Measurements from ENCODE around the gene DPP9.
A peak's percentile ranks its signal among the peaks of the same experiment; 100 is the strongest.

The DPP9 gene

GRCh38 chr19:4707956-4708650, 15.5 kb downstream of the DPP9 start:
- DNase-seq = no peak

DNA sequence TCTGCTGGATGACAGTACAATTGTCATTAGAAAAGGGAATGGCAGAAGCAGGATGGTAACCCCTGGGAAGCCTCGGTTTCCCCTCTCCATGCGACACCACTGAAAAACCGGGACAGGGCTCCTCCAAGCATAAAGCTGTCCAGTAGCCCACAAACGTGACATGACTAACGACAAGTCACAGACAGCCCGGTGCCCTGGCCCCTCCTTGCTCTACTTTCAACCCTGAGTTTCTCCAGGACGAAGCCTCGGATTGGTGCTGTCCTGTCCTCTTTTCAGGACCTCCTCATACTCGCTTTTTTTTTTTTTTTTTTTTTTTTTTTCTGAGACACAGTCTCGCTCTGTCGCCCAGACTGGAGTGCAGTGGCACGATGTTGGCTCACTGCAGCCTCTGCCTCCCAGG, 16.3 kb downstream of the DPP9 start:
- no peak for DNase-seq

DNA sequence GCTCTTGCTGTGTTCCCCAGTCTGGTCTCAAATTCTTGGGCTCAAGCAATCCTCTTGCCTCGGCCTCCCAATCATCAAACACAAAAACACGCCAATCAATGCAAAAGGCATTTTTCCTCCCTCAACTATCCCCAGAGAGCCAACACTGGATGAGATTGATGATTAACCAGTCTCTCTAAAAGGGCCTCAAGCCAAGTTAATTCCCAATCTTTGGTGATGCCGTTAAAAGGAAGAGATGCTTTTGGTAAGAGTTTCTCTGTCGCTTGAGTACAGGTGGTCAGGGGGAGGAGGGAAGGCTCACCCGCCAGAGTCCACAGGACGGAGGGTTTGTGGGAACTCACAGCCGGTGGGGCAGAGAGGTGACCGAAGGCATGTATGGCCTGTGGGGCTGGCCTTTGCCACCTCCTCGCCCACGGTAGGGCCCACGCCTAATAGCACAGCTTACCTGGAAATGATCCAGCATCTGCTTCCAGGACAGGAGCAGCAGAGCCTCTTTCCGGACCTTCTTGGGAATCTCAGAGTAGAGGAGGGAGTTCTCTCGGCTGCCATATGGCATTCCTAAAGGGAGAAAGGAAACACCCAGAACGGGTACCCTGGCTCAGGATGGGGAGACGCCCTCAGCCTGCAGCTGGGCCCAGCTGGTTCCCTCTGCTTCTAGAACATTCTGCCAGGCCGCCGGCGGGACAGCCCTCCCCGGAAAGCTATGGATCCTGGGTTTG, 18.1 kb downstream of the DPP9 start:
- DNase-seq = no peak

DNA sequence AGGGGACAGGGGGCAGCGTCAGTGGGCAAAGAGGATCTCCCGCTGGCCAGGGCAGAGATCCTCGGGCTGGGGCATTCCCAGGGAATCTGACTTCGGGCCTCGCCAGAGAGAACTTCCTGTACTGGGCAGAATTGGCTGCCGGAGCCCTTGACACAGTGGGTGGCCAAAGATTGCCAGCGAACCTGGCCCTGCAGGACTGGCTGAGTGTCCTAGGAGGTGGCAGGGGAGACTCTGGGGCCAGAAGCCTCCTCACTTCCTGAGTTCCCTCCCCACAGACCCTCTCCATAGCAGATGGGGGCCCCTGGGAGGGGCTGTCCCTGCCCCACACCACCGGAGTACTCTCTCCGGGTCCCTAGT, 19.3 kb downstream of the DPP9 start:
- no peak for DNase-seq

DNA sequence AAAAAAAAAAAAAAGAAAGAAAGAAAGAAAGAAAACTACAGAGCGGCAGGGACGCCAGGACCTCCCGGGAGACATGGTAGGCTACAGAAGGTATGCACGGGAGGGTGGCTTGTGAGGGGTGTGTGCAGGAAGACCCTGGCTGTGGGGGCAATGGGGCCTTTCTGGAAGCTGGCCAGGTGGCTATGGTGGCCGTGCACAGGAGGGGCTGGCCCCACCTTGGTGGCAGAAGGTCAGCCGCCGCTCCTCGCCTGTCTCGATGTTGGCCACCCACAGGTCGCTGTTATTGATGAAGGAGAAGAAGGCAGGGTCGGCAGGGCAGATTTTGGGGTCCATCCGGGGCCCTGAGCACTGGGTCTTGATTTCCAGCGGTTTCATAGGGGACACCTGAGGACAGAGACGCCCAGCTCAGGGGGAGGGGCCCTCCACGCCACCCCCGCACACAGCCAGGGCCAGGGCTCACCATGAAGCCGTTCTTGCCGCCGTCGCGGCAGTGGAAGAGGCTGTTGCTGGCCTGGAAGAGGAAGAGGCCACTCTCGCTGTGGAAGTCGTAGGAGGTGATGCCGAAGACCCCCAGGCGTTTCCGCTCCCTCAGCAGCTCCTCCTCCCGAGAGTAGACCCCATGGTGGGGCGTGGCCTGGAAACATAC, 19.8 kb downstream of the DPP9 start:
- no peak for DNase-seq

- no peak for DNase-seq
Measured at GRCh38 chr19:4702764-4703163, 20.9 kb downstream of the DPP9 start.

- DNase-seq = no peak
Measured at GRCh38 chr19:4701557-4701956, 22.1 kb downstream of the DPP9 start.

DNA sequence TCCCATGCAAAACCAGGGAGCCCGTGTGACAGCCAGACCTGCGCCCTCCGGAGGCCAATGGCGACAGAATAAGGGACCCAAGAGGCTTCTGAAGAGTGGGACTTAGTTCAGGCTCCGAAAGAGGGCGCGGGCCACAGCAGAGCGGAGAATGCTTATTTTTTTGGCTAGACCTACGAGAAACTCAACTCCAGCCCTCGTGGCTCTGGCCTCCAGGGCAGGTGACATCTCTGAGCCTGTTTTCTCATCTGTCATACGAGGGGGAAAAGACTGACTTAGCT, 23.0 kb downstream of the DPP9 start:
- no peak for DNase-seq

DNA sequence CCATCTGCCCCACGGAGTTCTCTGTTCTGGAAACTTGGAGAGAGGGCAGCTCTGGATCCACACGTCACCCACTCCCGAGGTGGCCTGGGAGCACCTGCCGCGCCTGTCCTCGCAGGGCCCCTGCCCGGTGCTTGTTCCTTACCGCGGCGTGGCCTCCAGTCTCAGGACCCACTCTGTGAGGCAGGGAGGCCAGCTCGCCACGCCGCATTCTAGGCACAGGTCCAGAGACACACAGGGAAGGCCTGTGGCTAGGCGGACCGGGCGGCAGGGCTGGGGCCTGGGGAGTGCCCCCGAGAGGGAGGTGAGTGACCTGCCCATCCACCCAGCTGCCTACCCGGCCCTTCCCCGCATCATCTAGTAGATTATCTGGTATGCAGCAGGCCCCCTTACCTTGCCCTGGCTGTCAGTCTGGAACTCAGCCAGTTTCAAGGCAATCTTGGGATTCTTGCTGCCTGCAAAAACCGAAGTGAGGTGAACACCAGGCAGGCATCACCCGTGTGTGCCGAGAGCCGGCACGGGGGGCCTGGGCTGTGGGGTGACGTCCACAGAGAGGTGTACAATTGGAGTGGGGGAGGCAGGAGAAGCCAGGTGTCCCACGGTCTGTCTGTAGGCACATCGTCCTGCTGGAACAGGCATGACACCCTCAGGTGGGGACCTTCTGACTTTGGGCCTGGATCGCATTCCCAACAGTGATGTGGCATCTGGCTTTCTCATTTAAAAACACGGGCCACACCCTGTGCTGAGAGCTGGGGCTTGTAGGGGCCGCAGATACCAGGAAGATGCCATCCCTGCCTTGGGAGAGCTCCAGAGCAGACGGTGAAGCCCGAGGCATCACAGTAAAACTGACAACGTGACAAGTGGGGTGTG, 23.6 kb downstream of the DPP9 start:
- DNase-seq = no peak

GRCh38 chr19:4697304-4697703, 26.3 kb downstream of the DPP9 start:
- DNase-seq = no peak

DNA sequence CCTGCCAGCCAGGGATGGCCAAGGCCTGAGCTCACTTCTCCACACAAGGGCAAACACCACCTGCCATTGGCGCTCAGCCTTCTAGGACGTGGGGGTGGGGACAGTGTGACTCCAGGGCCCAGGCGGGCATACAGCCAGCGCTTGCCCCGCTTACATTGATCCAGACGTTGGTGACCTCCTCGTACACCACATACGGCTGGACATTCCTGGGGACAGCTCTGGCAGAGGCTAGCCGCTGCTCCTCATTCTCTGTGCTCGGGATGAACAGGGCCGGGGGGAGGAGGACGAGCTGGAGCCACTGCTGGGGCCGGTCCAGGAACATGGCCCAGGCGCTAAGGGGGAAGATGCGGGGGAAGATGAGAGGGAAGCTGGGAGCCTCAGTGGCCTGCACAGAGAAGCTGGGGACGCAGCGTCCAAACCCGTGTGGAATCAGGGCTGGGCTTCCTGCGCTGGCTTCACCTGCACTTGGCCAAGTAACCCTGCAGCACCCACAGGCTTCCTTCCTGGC, 28.4 kb downstream of the DPP9 start:
- no peak for DNase-seq

GRCh38 chr19:4694211-4694987, 29.2 kb downstream of the DPP9 start:
- peak in 1 of 2 donors; percentile 49 for DNase-seq

GRCh38 chr19:4693471-4694121, 30.0 kb downstream of the DPP9 start:
- DNase-seq = peak in 1 of 2 donors; percentile 15

DNA sequence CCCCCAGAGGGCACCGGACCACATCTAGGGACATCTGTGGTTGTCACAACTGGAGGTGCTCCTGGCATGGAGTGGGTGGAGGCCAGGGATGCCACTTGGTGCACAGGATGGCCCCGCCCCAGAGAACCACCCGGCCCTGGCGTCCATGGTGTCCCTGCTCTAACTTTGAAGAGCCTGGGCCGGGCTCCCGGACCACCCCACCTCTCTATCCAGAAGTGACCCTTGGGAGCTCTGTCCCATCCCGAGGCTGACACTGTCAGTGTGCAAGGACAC, 30.6 kb downstream of the DPP9 start:
- DNase-seq = no peak

DNA sequence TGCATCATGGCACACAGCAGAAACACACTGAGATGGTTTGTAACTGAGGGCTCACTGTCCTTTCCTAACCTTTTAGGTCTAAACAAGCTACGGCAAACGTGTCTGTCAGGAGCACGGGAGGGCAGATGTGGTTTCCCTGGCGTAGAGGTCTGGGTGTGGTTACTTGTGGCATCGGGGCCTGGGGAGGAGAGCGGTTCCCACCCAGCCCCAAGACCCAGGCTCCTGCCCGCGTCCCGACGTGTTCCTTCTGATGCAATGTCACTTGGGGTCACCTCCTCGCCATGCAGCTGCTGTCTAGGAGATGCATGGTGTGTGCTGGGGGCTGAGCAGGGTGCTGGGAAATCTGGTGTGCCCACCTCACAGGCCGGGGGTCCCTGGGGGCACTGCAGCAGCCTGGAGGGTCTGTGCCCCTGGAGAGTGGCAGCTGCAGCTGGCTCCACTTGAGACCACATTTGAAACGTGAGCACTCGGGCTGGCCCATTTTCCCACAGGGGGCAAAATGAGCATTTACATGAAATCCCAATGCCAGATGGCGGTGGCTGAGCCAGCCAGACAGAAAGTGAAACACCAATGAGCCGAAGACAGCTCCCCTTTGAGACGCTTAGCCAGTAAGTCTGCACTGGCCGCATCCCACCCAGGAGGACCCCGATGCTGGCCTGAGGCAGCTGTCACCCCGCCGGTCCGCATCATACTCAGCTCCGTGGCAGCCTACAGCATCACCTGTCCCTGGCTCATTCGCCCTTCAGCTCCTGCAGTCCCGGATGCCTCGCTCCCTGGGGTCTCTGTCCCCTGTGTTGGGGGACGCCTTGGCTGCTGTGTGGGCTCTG, 31.2 kb downstream of the DPP9 start:
- DNase-seq = no peak

DNA sequence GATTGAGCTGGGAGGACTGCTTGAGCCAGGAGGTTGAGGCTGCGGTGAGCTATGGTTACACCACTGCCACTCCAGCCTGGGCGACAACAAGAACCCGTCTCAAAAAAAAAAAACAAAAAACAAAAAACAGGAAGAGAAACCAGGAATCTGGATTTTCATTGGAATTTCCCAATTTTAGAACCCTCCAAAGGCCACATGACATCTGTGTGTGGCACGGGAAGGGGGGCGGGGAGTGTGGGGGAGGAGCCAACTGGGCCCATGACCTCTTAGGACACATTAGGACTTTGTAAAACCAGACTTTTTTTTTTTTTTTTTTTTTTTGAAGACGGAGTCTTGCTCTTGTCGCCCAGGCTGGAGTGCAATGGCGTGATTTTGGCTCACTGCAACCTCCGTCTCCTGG, 32.3 kb downstream of the DPP9 start:
- DNase-seq = peak; percentile 95 to 97

DNA sequence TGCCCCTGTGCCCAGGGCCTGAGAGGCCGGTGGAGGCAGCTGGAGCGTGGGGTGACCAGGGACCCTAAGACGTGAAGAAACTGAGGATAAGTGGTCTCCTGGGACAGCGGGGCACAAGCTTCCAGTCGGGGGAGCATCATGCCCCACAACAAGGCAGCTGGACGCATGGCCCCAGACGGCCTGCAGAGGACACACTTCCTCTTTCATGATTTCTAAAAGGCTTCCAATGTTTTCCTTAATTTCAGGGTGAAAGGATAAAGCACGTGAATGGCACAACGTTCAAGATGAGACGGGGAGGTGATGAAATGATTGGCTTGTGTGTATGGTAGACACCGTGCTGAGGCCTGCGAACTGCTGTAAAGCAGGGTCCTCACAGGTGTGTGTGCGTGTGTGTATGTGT, 33.3 kb downstream of the DPP9 start:
- peak; percentile 64 to 67 for DNase-seq

DNA sequence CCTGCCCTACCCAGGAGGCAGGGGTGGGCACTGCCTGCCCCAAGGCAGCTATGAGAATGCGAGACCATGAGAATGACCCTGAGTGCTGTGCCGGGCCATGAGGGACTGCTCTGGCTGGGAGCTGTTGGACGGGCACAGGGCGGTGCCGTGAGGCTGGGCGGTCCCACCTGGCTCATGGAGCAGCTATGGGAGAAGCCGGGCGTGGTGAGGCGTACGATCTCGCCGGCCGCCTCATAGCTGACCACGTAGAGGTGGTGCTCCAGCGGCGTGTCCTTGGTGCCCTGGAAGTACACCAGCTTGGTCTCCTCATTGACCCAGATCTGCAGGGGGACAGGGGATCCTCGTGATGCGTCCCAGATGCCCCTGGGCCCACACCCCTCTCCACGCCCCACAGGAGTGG, 34.2 kb downstream of the DPP9 start:
- no peak for DNase-seq

- no peak for DNase-seq
Measured at GRCh38 chr19:4688587-4688986, 35.1 kb downstream of the DPP9 start.

GRCh38 chr19:4687396-4687795, 36.2 kb downstream of the DPP9 start:
- DNase-seq = no peak

DNA sequence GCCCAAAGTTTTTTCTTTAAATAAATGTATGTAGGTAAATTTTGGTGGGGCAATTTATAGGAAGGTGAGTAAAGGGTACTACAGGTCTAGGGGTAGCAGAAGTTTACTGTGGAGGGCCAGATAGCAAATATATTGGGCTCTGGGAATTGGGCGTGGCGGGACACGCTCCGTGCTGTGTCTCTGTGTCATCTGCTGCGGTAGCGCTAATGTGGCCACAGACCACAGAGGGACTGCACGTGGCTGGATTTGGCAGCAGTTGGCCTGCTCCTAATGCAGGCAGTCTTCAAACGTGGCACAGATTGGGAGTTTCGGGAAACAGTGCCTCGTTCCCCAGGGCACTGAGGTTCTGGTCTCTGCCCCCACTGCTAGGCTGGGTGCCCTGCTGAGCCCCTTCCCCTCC, 36.9 kb downstream of the DPP9 start:
- DNase-seq = no peak

Measured in inflammatory macrophage (primary cell).